GM19099 (cell line): ENCODE results near the gene FGF22.

Experiments used
- POLR2A ChIP-seq: IDR thresholded peaks from 3 replicates; pipeline ENCODE4 v1.6.1; 2011; ENCODE audit warnings: low read depth; ENCODE audit not compliant: insufficient read length; ENCODE audit errors: extremely low read depth

Gene FGF22

GRCh38 chr19:616747-617526, 22.7 kb upstream of the FGF22 start:
- no peak for TF ChIP-seq POLR2A

- TF ChIP-seq POLR2A = no peak
These were observed 22.0 kb upstream of the FGF22 start for GRCh38 chr19:617551-618246.

GRCh38 chr19:618247-618619, 21.4 kb upstream of the FGF22 start:
- no peak for TF ChIP-seq POLR2A

GRCh38 chr19:618674-619285, 20.9 kb upstream of the FGF22 start:
- no peak for TF ChIP-seq POLR2A

- no peak for TF ChIP-seq POLR2A
These were observed 20.2 kb upstream of the FGF22 start for GRCh38 chr19:619286-620002.

GRCh38 chr19:620166-620862, 19.4 kb upstream of the FGF22 start:
- TF ChIP-seq POLR2A = no peak

GRCh38 chr19:621819-622218, 17.9 kb upstream of the FGF22 start:
- no peak for TF ChIP-seq POLR2A

GRCh38 chr19:622666-623065, 17.0 kb upstream of the FGF22 start:
- TF ChIP-seq POLR2A = no peak

- TF ChIP-seq POLR2A = no peak
These were observed 16.3 kb upstream of the FGF22 start for GRCh38 chr19:623175-623916.

- no peak for TF ChIP-seq POLR2A
These were observed 15.7 kb upstream of the FGF22 start for GRCh38 chr19:623974-624373.

- no peak for TF ChIP-seq POLR2A
These were observed 15.1 kb upstream of the FGF22 start for GRCh38 chr19:624433-625109.

GRCh38 chr19:625257-625656, 14.4 kb upstream of the FGF22 start:
- TF ChIP-seq POLR2A = no peak

GRCh38 chr19:628168-628567, 11.5 kb upstream of the FGF22 start:
- TF ChIP-seq POLR2A = no peak
